Smooth muscle cell (in vitro differentiated cells): Measurements from ENCODE around the gene RHCE. TPM values are rescaled to one million over a fixed set of nuclear protein-coding genes. Genes with fewer than 3 reads are reported as not detected.
"Not testable (repeated sequence)": the region's sequence is repeated elsewhere in the genome, so short reads cannot be mapped to it uniquely, and the experiment has no call there.

Source experiments
- DNase-seq: peaks from one replicate; lab custom pipeline; 2025; ENCODE audit not compliant: unreplicated experiment; lab: John Stamatoyannopoulos, UW
- H2AFZ ChIP-seq: fragments of 200-600 bp; sonication (generic); 2 replicates; pipeline ENCODE4 v1.6.0; 2016; ENCODE audit warnings: antibody characterized with exemption, low read depth, mild to moderate bottlenecking
- H3F3A ChIP-seq: fragments of 200-600 bp; sonication (generic); 2 replicates; pipeline ENCODE4 v1.6.0; 2017; ENCODE audit warnings: antibody characterized with exemption, low read depth
- H3K27ac ChIP-seq: fragments of 200-600 bp; sonication (generic); 2 replicates; pipeline ENCODE4 v1.5.1; 2016; ENCODE audit warnings: low read depth, mild to moderate bottlenecking
- H3K27me3 ChIP-seq: fragments of 200-600 bp; sonication (generic); 2 replicates; pipeline ENCODE4 v1.6.1; 2016; ENCODE audit warnings: low read depth, mild to moderate bottlenecking
- H3K36me3 ChIP-seq: fragments of 200-600 bp; sonication (generic); 2 replicates; pipeline ENCODE4 v1.5.1; 2016; ENCODE audit warnings: low read depth
- H3K4me1 ChIP-seq: fragments of 200-600 bp; sonication (generic); 2 replicates; pipeline ENCODE4 v1.5.1; 2016; ENCODE audit warnings: low read depth
- H3K4me2 ChIP-seq: fragments of 200-600 bp; sonication (generic); 2 replicates; pipeline ENCODE4 v1.6.0; 2016; ENCODE audit warnings: mild to moderate bottlenecking
- H3K4me3 ChIP-seq: fragments of 200-600 bp; sonication (generic); 2 replicates; pipeline ENCODE4 v1.5.1; 2016; ENCODE audit warnings: mild to moderate bottlenecking
- H3K79me2 ChIP-seq: fragments of 200-600 bp; sonication (generic); 2 replicates; pipeline ENCODE4 v1.6.0; 2016; ENCODE audit warnings: low read depth, mild to moderate bottlenecking
- H3K9ac ChIP-seq: fragments of 200-600 bp; sonication (generic); 2 replicates; pipeline ENCODE4 v1.6.0; 2016; ENCODE audit warnings: low read depth
- H3K9me3 ChIP-seq: fragments of 200-600 bp; sonication (generic); replicated peaks from 2 replicates; pipeline ENCODE4 v1.5.1; 2016; ENCODE audit warnings: low read depth
- H4K20me1 ChIP-seq: fragments of 200-600 bp; sonication (generic); 2 replicates; pipeline ENCODE4 v1.6.0; 2016; ENCODE audit warnings: low read depth
- CTCF ChIP-seq: fragments of 200-600 bp; sonication (generic); IDR thresholded peaks from 2 replicates; pipeline ENCODE4 v1.5.1; 2017; ENCODE audit warnings: borderline replicate concordance, mild to moderate bottlenecking, antibody characterized with exemption; ENCODE audit not compliant: insufficient read depth, poor library complexity, severe bottlenecking
- WGBS: methylation state at CpG from one replicate; pipeline ENCODE4 v1.1.7; 2016; ENCODE audit warnings: low lambda C conversion rate; 5-methylcytosine and 5-hydroxymethylcytosine counted together
- polyA plus RNA-seq: library from polyadenylated mRNA; unstranded; fragments of >200 nt; fragmentation: Nextera tagmentation; extraction: Ambion mirVana; gene quantifications from 2 replicates; pipeline ENCODE4 v1.2.1, GENCODE V29; 2016
- total RNA-seq: library from RNA; depleted of rRNA; stranded (reverse); fragments of >200 nt; gene quantifications from 2 replicates; pipeline ENCODE4 v1.2.3, GENCODE V29; 2014

RHCE gene
- total and polyA plus RNA-seq, 2 experiments from 2014 or later: 0.45 to 4.9 TPM

GRCh38 chr1:25392841-25393240 is 27.8 kb downstream of the RHCE start:
- Histone ChIP-seq H3K4me3 (no peak overlapping the region), H3K4me1 (no peaks in the 10 kb centered on the region), H3K27me3 (no peaks in the 10 kb centered on the region), H3K9ac (no peak overlapping the region), H3K27ac (no peak overlapping the region), H2AFZ (no peak overlapping the region), H3F3A (no peaks in the 10 kb centered on the region), H3K9me3 (no peaks in the 10 kb centered on the region), H3K36me3 (no peaks in the 10 kb centered on the region), H3K79me2 (no peaks in the 10 kb centered on the region), H4K20me1 (no peaks in the 10 kb centered on the region), H3K4me2 (no peak overlapping the region)
- WGBS: 95% methylated on average over 6 of the region's 6 CpGs
- TF ChIP-seq CTCF: no peak
- DNase-seq: no peak

- DNase-seq, H4K20me1 ChIP-seq, H3K36me3 ChIP-seq, H3K4me1 ChIP-seq, H2AFZ ChIP-seq, H3K27ac ChIP-seq, H3K9ac ChIP-seq, H3K9me3 ChIP-seq, H3K27me3 ChIP-seq, H3K4me2 ChIP-seq, H3K4me3 ChIP-seq, H3F3A ChIP-seq, H3K79me2 ChIP-seq: not testable (repeated sequence)
- WGBS: 95% methylated on average over 2 of the region's 3 CpGs
Observed at GRCh38 chr1:25389721-25390120, 30.9 kb downstream of the RHCE start.

GRCh38 chr1:25388691-25389090 is 31.9 kb downstream of the RHCE start:
- not testable (repeated sequence) for H3K9me3 ChIP-seq, DNase-seq, H3K79me2 ChIP-seq, H3K4me2 ChIP-seq, H3K36me3 ChIP-seq, H3K4me1 ChIP-seq, H3K27ac ChIP-seq, H3F3A ChIP-seq, H4K20me1 ChIP-seq, H3K4me3 ChIP-seq, H3K9ac ChIP-seq, H2AFZ ChIP-seq, H3K27me3 ChIP-seq
- WGBS: 80% methylated on average over 8 of the region's 9 CpGs

GRCh38 chr1:25387096-25387495 is 33.5 kb downstream of the RHCE start:
- not testable (repeated sequence) for H4K20me1 ChIP-seq, H3K4me1 ChIP-seq, DNase-seq, H2AFZ ChIP-seq, H3K36me3 ChIP-seq, H3K4me3 ChIP-seq, H3K4me2 ChIP-seq, H3K27me3 ChIP-seq, H3K9ac ChIP-seq, H3K9me3 ChIP-seq, H3K79me2 ChIP-seq, H3K27ac ChIP-seq, H3F3A ChIP-seq
- 75% methylated on average over 4 of the region's 4 CpGs for WGBS

GRCh38 chr1:25383875-25384274 is 36.8 kb downstream of the RHCE start:
- not testable (repeated sequence) for H4K20me1 ChIP-seq, H3K27ac ChIP-seq, H3F3A ChIP-seq, DNase-seq, H3K4me2 ChIP-seq, H3K9me3 ChIP-seq, H2AFZ ChIP-seq, H3K4me1 ChIP-seq, H3K79me2 ChIP-seq, H3K27me3 ChIP-seq, H3K36me3 ChIP-seq, H3K9ac ChIP-seq, H3K4me3 ChIP-seq
- no CpG with 5 or more reads among the region's 1 CpG for WGBS

GRCh38 chr1:25383090-25383489 is 37.5 kb downstream of the RHCE start:
- not testable (repeated sequence) for H3K36me3 ChIP-seq, DNase-seq, H3K9me3 ChIP-seq, H2AFZ ChIP-seq, H3F3A ChIP-seq, H3K27ac ChIP-seq, H3K4me1 ChIP-seq, H3K27me3 ChIP-seq, H3K4me2 ChIP-seq, H3K4me3 ChIP-seq, H3K9ac ChIP-seq, H3K79me2 ChIP-seq, H4K20me1 ChIP-seq
- WGBS: 71% methylated on average over 1 of the region's 1 CpG

GRCh38 chr1:25382543-25382942 is 38.1 kb downstream of the RHCE start:
- not testable (repeated sequence) for H3K79me2 ChIP-seq, H3K27me3 ChIP-seq, H2AFZ ChIP-seq, DNase-seq, H3F3A ChIP-seq, H3K36me3 ChIP-seq, H4K20me1 ChIP-seq, H3K9me3 ChIP-seq, H3K4me3 ChIP-seq, H3K4me1 ChIP-seq, H3K27ac ChIP-seq, H3K9ac ChIP-seq, H3K4me2 ChIP-seq
- 81% methylated on average over 1 of the region's 1 CpG for WGBS

GRCh38 chr1:25378367-25378766 is 42.3 kb downstream of the RHCE start:
- not testable (repeated sequence) for H3K4me1 ChIP-seq, H3K27me3 ChIP-seq, H3K27ac ChIP-seq, H2AFZ ChIP-seq, H3K9ac ChIP-seq, H3K79me2 ChIP-seq, H3K4me3 ChIP-seq, H3K9me3 ChIP-seq, DNase-seq, H3K4me2 ChIP-seq, H3K36me3 ChIP-seq, H4K20me1 ChIP-seq, H3F3A ChIP-seq
- 89% methylated on average over 3 of the region's 3 CpGs for WGBS
